ENCODE data around the gene TMUB1. TPM values are rescaled to one million over a fixed set of nuclear protein-coding genes. Genes with fewer than 3 reads are reported as not detected.

The TMUB1 gene
- total RNA-seq, 2 experiments from 2014 or later, result 80.3 to 81.1 TPM

Other genes starting within 250 kb of the TMUB1 start
- gene AOC1, start 231.0 kb downstream of the TMUB1 start, total RNA-seq, result not detected
- gene KCNH2, start 105.2 kb downstream of the TMUB1 start, total RNA-seq, result under 1 TPM; 0.15 to 0.38 TPM
- gene NOS3, start 92.5 kb downstream of the TMUB1 start, total RNA-seq, result 10 to 100 TPM; 27.7 to 30.2 TPM
- gene ATG9B, start 59.0 kb downstream of the TMUB1 start, total RNA-seq, result 1 to 10 TPM; 7.9 to 8.6 TPM
- 10 to 100 TPM; 51.2 to 53.3 TPM for gene ABCB8, start 55.0 kb downstream of the TMUB1 start, total RNA-seq
- 1 to 10 TPM; 5.5 to 6.2 TPM for gene ASIC3, start 35.0 kb downstream of the TMUB1 start, total RNA-seq
- 10 to 100 TPM; 17.6 to 18.2 TPM for gene CDK5, start 25.6 kb downstream of the TMUB1 start, total RNA-seq
- gene SLC4A2, start 23.9 kb downstream of the TMUB1 start, total RNA-seq, result 100 to 1,000 TPM in 1 of 2 experiments, 10 to 100 TPM in 1; 94.6 to 109 TPM
- gene FASTK, start 2.7 kb downstream of the TMUB1 start, total RNA-seq, result 10 to 100 TPM; 70.0 to 72.7 TPM
- gene AGAP3, start 3.0 kb upstream of the TMUB1 start, total RNA-seq, result 10 to 100 TPM; 30.1 to 31.5 TPM
- not detected for gene GBX1, start 84.2 kb upstream of the TMUB1 start, total RNA-seq
- not detected for gene ASB10, start 103.8 kb upstream of the TMUB1 start, total RNA-seq
- gene H2BK1, start 127.0 kb upstream of the TMUB1 start, total RNA-seq, result not detected
- gene ABCF2, start 143.7 kb upstream of the TMUB1 start, total RNA-seq, result 10 to 100 TPM; 23.1 to 27.6 TPM
- 10 to 100 TPM; 56.0 to 56.4 TPM for gene CHPF2, start 149.0 kb upstream of the TMUB1 start, total RNA-seq
- 1 to 10 TPM; 1.5 to 2.7 TPM for gene SMARCD3, start 165.2 kb upstream of the TMUB1 start, total RNA-seq